Measurements from ENCODE around the gene CDKAL1.

Gene CDKAL1

GRCh38 chr6:20933057-20933788 lies 399.0 kb downstream of the CDKAL1 start:
- Histone ChIP-seq H3K36me3 (ENCODE audit: control insufficient read depth in 1 of 2, insufficient read depth in 2 of 2, low read length in 2 of 2) (no peaks in the 10 kb centered on the region), H3K4me1 (ENCODE audit: control insufficient read depth in 1 of 2, insufficient read depth in 2 of 2, low read length in 2 of 2) (no peaks in the 10 kb centered on the region), H3K27me3 (ENCODE audit: low read depth, low read length) (no peaks in the 10 kb centered on the region), H3K27ac (ENCODE audit: low read length) (no peak overlapping the region), H3K9me3 (ENCODE audit: control insufficient read depth in 1 of 2, low read length in 2 of 2) (no peaks in the 10 kb centered on the region), H3K4me3 (ENCODE audit: low read depth in 1 of 2, low read length in 2 of 2) (no peak overlapping the region)

GRCh38 chr6:20936949-20937348 lies 402.7 kb downstream of the CDKAL1 start:
- Histone ChIP-seq H3K27me3 (ENCODE audit: low read depth, low read length) (no peaks in the 10 kb centered on the region), H3K4me1 (ENCODE audit: control insufficient read depth in 1 of 2, insufficient read depth in 2 of 2, low read length in 2 of 2) (no peaks in the 10 kb centered on the region), H3K27ac (ENCODE audit: low read length) (no peak overlapping the region), H3K36me3 (ENCODE audit: control insufficient read depth in 1 of 2, insufficient read depth in 2 of 2, low read length in 2 of 2) (no peaks in the 10 kb centered on the region), H3K4me3 (ENCODE audit: low read depth in 1 of 2, low read length in 2 of 2) (no peak overlapping the region), H3K9me3 (ENCODE audit: control insufficient read depth in 1 of 2, low read length in 2 of 2) (no peaks in the 10 kb centered on the region)

- Histone ChIP-seq H3K27me3 (ENCODE audit: low read depth, low read length) (no peaks in the 10 kb centered on the region), H3K4me1 (ENCODE audit: control insufficient read depth in 1 of 2, insufficient read depth in 2 of 2, low read length in 2 of 2) (no peaks in the 10 kb centered on the region), H3K4me3 (ENCODE audit: low read depth in 1 of 2, low read length in 2 of 2) (no peak overlapping the region), H3K36me3 (ENCODE audit: control insufficient read depth in 1 of 2, insufficient read depth in 2 of 2, low read length in 2 of 2) (no peaks in the 10 kb centered on the region), H3K9me3 (ENCODE audit: control insufficient read depth in 1 of 2, low read length in 2 of 2) (no peaks in the 10 kb centered on the region), H3K27ac (ENCODE audit: low read length) (no peak overlapping the region)
These were observed 405.0 kb downstream of the CDKAL1 start for GRCh38 chr6:20939161-20939775.

GRCh38 chr6:20943040-20943627 lies 408.9 kb downstream of the CDKAL1 start:
- no peaks in the 10 kb centered on the region for H3K36me3 ChIP-seq (ENCODE audit: control insufficient read depth in 1 of 2, insufficient read depth in 2 of 2, low read length in 2 of 2)
- H3K27ac ChIP-seq (ENCODE audit: low read length), result no peak overlapping the region
- H3K4me3 ChIP-seq (ENCODE audit: low read depth in 1 of 2, low read length in 2 of 2), result no peak overlapping the region
- no peaks in the 10 kb centered on the region for H3K4me1 ChIP-seq (ENCODE audit: control insufficient read depth in 1 of 2, insufficient read depth in 2 of 2, low read length in 2 of 2)
- H3K9me3 ChIP-seq (ENCODE audit: control insufficient read depth in 1 of 2, low read length in 2 of 2), result no peaks in the 10 kb centered on the region
- H3K27me3 ChIP-seq (ENCODE audit: low read depth, low read length), result no peaks in the 10 kb centered on the region

- Histone ChIP-seq H3K36me3 (ENCODE audit: control insufficient read depth in 1 of 2, insufficient read depth in 2 of 2, low read length in 2 of 2) (no peaks in the 10 kb centered on the region), H3K4me1 (ENCODE audit: control insufficient read depth in 1 of 2, insufficient read depth in 2 of 2, low read length in 2 of 2) (no peaks in the 10 kb centered on the region), H3K27me3 (ENCODE audit: low read depth, low read length) (no peaks in the 10 kb centered on the region), H3K27ac (ENCODE audit: low read length) (no peak overlapping the region), H3K4me3 (ENCODE audit: low read depth in 1 of 2, low read length in 2 of 2) (no peak overlapping the region), H3K9me3 (ENCODE audit: control insufficient read depth in 1 of 2, low read length in 2 of 2) (no peaks in the 10 kb centered on the region)
These were observed 409.7 kb downstream of the CDKAL1 start for GRCh38 chr6:20943922-20944321.

- Histone ChIP-seq H3K27ac (ENCODE audit: low read length) (no peak overlapping the region), H3K4me3 (ENCODE audit: low read depth in 1 of 2, low read length in 2 of 2) (no peak overlapping the region), H3K4me1 (ENCODE audit: control insufficient read depth in 1 of 2, insufficient read depth in 2 of 2, low read length in 2 of 2) (no peaks in the 10 kb centered on the region), H3K27me3 (ENCODE audit: low read depth, low read length) (no peaks in the 10 kb centered on the region), H3K9me3 (ENCODE audit: control insufficient read depth in 1 of 2, low read length in 2 of 2) (no peaks in the 10 kb centered on the region), H3K36me3 (ENCODE audit: control insufficient read depth in 1 of 2, insufficient read depth in 2 of 2, low read length in 2 of 2) (no peaks in the 10 kb centered on the region)
These were observed 411.8 kb downstream of the CDKAL1 start for GRCh38 chr6:20946022-20946421.

DNA sequence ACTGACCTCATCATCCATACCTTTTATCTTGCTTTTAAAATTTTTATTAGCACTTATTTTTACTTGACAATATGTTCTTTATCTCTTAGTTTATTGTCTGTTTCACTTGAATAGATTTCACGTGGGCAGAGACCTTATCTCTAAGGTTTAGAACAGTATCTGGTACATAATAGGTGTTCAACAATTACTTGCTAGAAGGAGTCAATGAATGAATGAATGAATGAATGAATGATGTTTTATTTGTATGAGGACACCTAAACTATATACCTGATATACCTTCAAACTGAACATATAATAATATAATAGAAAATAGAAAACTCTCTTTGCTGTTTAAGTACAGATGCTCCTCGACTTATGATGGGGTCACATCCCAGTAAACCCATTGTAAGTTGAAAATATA lies 412.6 kb downstream of the CDKAL1 start:
- Histone ChIP-seq H3K36me3 (ENCODE audit: control insufficient read depth in 1 of 2, insufficient read depth in 2 of 2, low read length in 2 of 2) (no peaks in the 10 kb centered on the region), H3K4me3 (ENCODE audit: low read depth in 1 of 2, low read length in 2 of 2) (no peak overlapping the region), H3K4me1 (ENCODE audit: control insufficient read depth in 1 of 2, insufficient read depth in 2 of 2, low read length in 2 of 2) (no peaks in the 10 kb centered on the region), H3K27ac (ENCODE audit: low read length) (no peak overlapping the region), H3K9me3 (ENCODE audit: control insufficient read depth in 1 of 2, low read length in 2 of 2) (no peaks in the 10 kb centered on the region), H3K27me3 (ENCODE audit: low read depth, low read length) (no peaks in the 10 kb centered on the region)

- Histone ChIP-seq H3K9me3 (ENCODE audit: control insufficient read depth in 1 of 2, low read length in 2 of 2) (no peaks in the 10 kb centered on the region), H3K27ac (ENCODE audit: low read length) (no peak overlapping the region), H3K4me1 (ENCODE audit: control insufficient read depth in 1 of 2, insufficient read depth in 2 of 2, low read length in 2 of 2) (no peaks in the 10 kb centered on the region), H3K4me3 (ENCODE audit: low read depth in 1 of 2, low read length in 2 of 2) (no peak overlapping the region), H3K36me3 (ENCODE audit: control insufficient read depth in 1 of 2, insufficient read depth in 2 of 2, low read length in 2 of 2) (no peaks in the 10 kb centered on the region), H3K27me3 (ENCODE audit: low read depth, low read length) (no peaks in the 10 kb centered on the region)
These were observed 413.7 kb downstream of the CDKAL1 start for GRCh38 chr6:20947977-20948376.

DNA sequence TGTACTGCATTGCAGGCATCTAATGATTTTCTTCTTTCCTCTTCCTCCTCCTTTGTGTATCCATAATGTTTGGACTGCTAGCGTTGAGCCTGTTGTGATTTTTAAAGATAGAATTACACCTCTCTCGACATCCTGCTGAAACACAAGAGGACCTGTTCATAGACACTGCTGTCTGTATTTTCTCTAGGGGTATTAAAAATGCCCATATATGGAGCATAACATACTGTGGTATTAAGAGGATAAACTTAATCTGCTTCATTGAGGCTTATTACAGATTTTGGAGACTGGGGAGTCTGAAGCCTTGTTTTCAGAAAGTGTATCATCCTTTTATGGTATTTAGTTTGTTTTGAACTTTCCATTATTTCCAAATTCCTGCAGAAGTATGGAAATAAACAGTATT lies 414.3 kb downstream of the CDKAL1 start:
- H3K4me1 ChIP-seq (ENCODE audit: control insufficient read depth in 1 of 2, insufficient read depth in 2 of 2, low read length in 2 of 2), result no peaks in the 10 kb centered on the region

DNA sequence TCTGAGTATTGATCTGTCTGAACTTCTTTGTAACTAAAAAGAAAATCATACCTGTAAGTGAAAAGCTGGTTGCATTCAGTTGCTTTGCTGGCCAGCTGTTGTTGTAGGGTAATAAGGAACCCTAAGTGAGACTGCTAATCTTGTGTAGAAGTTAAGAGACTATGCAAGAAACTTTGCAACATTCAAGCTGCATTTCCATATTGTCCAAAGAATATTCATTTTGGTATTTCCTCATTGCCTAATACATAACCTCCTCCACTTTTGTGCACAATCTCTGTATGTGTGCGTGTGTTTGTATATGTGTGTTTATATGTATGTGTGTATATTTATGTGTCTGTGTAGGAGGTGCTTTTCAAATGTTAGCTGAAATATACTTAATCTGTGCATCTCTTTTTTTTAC lies 414.9 kb downstream of the CDKAL1 start:
- Histone ChIP-seq H3K27me3 (ENCODE audit: low read depth, low read length) (no peaks in the 10 kb centered on the region), H3K4me3 (ENCODE audit: low read depth in 1 of 2, low read length in 2 of 2) (no peak overlapping the region), H3K36me3 (ENCODE audit: control insufficient read depth in 1 of 2, insufficient read depth in 2 of 2, low read length in 2 of 2) (no peaks in the 10 kb centered on the region), H3K4me1 (ENCODE audit: control insufficient read depth in 1 of 2, insufficient read depth in 2 of 2, low read length in 2 of 2) (no peaks in the 10 kb centered on the region), H3K27ac (ENCODE audit: low read length) (no peak overlapping the region), H3K9me3 (ENCODE audit: control insufficient read depth in 1 of 2, low read length in 2 of 2) (no peaks in the 10 kb centered on the region)

More for the DNA sequence above, 414.3 kb downstream of the CDKAL1 start:
- Histone ChIP-seq H3K27ac (ENCODE audit: low read length) (no peak overlapping the region), H3K4me3 (ENCODE audit: low read depth in 1 of 2, low read length in 2 of 2) (no peak overlapping the region), H3K36me3 (ENCODE audit: control insufficient read depth in 1 of 2, insufficient read depth in 2 of 2, low read length in 2 of 2) (no peaks in the 10 kb centered on the region), H3K27me3 (ENCODE audit: low read depth, low read length) (no peaks in the 10 kb centered on the region), H3K9me3 (ENCODE audit: control insufficient read depth in 1 of 2, low read length in 2 of 2) (no peaks in the 10 kb centered on the region)

- H3K9me3 ChIP-seq (ENCODE audit: control insufficient read depth in 1 of 2, low read length in 2 of 2), result no peaks in the 10 kb centered on the region
- no peaks in the 10 kb centered on the region for H3K27me3 ChIP-seq (ENCODE audit: low read depth, low read length)
- H3K4me1 ChIP-seq (ENCODE audit: control insufficient read depth in 1 of 2, insufficient read depth in 2 of 2, low read length in 2 of 2), result no peaks in the 10 kb centered on the region
- peaks cover 0 to 4% of the 10 kb centered on the region in 2 donors for H3K36me3 ChIP-seq (ENCODE audit: control insufficient read depth in 1 of 2, insufficient read depth in 2 of 2, low read length in 2 of 2)
- no peak overlapping the region for H3K27ac ChIP-seq (ENCODE audit: low read length)
- H3K4me3 ChIP-seq (ENCODE audit: low read depth in 1 of 2, low read length in 2 of 2), result no peak overlapping the region
These were observed 418.6 kb downstream of the CDKAL1 start for GRCh38 chr6:20952699-20953474.
